Spleen (tissue), 7 donors: ENCODE results near the gene PBX1.

Experiments
- POLR2A ChIP-seq, 3 donors: fragments of 450-650 bp; IDR thresholded peaks; one replicate each; pipeline ENCODE4 v1.5.1; 2017; ENCODE audit warnings: antibody characterized with exemption in 3 of 3, mild to moderate bottlenecking in 1 of 3
- POLR2AphosphoS5 ChIP-seq, 3 donors: sonication (generic); formaldehyde crosslinking; IDR thresholded peaks; one replicate each; pipeline ENCODE4 v1.5.1; 2017; ENCODE audit warnings: antibody characterized with exemption in 3 of 3
- TF ChIP-seq, protein P1 (sequence below), 11 experiments: fragments of 200-600 bp in 7 of 11; fragments of 450-650 bp in 4 of 11; sonication (generic) in 4 of 11; IDR thresholded peaks in 8 of 11; conservative IDR thresholded peaks in 3 of 11; 1 replicate in 7 of 11; 2 replicates in 4 of 11; pipeline versions ENCODE4 v1.4.0 to v1.8.0; 2016 to 2021; ENCODE audit warnings: antibody characterized with exemption in 11 of 11, inconsistent platforms in 4 of 11, mild to moderate bottlenecking in 1 of 11
- donor health status: DM: no; HTN: no; CAD: no; lungs with moderate emphysema.
- donor health status: DM: no; HTN: no; CAD: no.
- donor health status: DM: no; HTN: no; CAD: no.

DNA sequence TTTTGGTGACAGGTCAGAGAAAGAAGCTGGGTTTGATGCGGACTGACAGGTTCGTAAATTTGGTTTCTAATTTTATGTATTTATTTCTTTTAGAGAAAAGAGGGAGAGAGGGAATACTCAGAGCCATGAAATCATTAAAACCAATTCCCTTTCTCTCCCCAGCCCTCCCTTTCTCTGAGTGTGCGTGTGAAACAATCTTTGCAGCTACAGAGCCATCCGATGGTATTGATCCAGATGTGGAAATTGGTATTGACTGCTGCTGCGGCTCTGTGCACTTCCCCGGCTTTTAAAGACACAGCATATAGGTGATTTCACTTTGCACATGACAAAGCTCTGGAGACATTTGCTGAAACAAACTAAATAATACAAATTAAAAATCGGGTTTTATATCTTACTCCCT lies 42.4 kb upstream of the PBX1 start:
- TF ChIP-seq, protein P1, sequence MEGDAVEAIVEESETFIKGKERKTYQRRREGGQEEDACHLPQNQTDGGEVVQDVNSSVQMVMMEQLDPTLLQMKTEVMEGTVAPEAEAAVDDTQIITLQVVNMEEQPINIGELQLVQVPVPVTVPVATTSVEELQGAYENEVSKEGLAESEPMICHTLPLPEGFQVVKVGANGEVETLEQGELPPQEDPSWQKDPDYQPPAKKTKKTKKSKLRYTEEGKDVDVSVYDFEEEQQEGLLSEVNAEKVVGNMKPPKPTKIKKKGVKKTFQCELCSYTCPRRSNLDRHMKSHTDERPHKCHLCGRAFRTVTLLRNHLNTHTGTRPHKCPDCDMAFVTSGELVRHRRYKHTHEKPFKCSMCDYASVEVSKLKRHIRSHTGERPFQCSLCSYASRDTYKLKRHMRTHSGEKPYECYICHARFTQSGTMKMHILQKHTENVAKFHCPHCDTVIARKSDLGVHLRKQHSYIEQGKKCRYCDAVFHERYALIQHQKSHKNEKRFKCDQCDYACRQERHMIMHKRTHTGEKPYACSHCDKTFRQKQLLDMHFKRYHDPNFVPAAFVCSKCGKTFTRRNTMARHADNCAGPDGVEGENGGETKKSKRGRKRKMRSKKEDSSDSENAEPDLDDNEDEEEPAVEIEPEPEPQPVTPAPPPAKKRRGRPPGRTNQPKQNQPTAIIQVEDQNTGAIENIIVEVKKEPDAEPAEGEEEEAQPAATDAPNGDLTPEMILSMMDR (IDR thresholded peaks at IDR 0.05 in 8 of 11, conservative IDR thresholded peaks at IDR 0.05 in 3 of 11): no peak
- TF ChIP-seq POLR2A (IDR thresholded peaks at IDR 0.05) (no peak), POLR2AphosphoS5 (IDR thresholded peaks at IDR 0.05) (no peak)
